DMS 273 (cell line): ENCODE measurements around the gene NEU1.
"Not testable (repeated sequence)": the region's sequence is repeated elsewhere in the genome, so short reads cannot be mapped to it uniquely, and the experiment has no call there.

Experiments used
- DNase-seq: peaks from one replicate; lab custom pipeline; 2025; ENCODE audit not compliant: unreplicated experiment; lab: John Stamatoyannopoulos, UW

Gene NEU1

GRCh38 chr6:31862344-31863235, at the start of gene NEU1:
NEU1 (minus strand) TSS chr6:31862821; CDS start chr6:31862776, 45 bp downstream.
- peak; percentile 100 for DNase-seq

DNA sequence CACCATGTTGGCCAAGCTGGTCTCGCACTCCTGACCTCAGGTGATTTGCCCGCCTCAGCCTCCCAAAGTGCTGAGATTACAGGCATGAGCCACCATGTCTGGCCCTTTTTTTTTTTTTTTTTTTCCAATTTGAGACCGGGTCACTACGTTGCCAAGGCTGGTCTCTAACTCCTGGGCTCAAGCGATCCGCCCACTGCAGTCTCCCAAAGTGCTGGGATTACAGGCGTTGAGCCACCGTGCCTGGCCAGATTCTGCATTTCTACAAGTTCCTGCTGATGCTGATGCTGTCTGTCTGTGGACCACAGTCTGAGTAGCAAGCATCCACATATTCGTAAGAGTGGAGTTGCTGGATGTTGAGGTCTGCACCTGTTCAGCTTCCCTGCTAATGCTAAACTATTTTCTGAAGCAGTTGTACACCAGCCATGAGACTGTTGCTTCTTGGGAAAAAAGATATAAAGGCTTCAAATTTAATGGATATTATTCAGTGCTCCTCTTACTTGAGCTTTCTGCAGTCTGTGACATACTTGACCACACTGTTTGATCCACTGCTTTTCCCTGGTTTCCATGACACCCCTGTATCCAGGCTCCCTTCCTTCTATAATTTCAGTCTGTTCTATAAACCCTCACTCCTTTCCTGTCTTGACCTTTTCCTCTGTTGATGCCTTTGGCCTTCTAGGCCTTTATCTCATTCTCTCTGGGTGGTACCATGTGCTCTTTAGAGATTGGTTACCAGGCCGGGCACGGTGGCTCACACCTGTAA, 49.4 kb upstream of the NEU1 start:
- DNase-seq: no peak

GRCh38 chr6:31909298-31909697, 46.7 kb upstream of the NEU1 start:
- not testable (repeated sequence) for DNase-seq

- no peak for DNase-seq
These were observed 46.2 kb upstream of the NEU1 start for GRCh38 chr6:31908791-31909190.

DNA sequence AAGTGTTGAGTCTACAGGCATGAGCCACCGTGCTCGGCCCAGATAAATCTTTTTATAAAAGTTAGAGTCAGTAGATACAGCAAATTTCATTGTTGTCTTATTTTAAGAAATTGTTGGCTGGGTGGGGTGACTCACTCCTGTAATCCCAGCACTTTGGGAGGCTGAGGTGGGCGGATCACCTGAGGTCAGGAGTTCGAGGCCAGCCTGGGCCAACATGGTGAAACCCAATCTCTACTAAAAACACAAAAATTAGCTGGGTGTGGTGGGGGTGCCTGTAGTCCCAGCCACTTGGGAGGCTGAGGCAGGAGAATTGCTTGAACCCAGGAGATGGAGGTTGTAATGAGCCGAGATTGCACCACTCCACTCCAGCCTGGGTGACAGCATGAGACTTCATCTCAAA, 45.6 kb upstream of the NEU1 start:
- not testable (repeated sequence) for DNase-seq

- DNase-seq: no peak
These were observed 44.7 kb upstream of the NEU1 start for GRCh38 chr6:31907158-31907813.

GRCh38 chr6:31906727-31907126, 44.1 kb upstream of the NEU1 start:
- DNase-seq: not testable (repeated sequence)

DNA sequence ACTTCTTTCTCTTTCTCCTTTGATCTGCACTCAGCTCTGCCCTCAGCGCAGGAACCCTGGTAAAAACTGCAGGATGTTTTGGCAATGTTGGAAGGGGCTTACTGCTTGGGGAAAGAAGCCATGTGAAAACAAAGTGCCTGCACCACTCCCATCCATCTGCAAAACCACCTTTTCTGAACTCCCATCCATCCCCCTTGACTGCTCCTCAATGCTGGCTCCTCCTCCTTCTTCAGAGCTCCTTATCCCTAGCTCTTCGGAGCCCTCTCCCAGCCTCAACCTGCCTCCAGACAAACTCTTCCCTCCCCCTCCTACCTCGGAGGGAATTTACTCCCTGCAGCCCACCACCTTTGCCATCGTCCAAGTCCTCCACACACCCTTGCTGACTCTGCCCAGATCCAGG, 43.5 kb upstream of the NEU1 start:
- no peak for DNase-seq

DNA sequence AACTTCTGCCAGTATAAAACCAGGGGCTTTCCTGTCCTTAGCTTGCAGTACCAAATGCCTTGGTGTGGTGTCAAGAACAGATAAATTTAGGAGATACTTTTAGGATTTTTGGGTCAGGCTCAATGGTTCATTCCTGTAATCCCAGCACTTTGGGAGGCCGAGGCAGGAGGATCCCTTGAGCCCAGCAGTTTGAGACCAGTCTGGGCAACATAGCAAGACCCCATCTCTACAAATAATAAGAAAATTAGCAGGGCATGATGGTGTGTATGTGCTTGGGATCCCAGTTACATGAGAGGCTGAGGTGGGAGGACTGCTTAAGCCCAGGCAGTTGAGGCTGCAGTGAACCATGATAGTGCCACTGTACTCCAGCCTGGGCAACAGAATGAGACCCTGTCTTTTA, 42.4 kb upstream of the NEU1 start:
- no peak for DNase-seq

DNA sequence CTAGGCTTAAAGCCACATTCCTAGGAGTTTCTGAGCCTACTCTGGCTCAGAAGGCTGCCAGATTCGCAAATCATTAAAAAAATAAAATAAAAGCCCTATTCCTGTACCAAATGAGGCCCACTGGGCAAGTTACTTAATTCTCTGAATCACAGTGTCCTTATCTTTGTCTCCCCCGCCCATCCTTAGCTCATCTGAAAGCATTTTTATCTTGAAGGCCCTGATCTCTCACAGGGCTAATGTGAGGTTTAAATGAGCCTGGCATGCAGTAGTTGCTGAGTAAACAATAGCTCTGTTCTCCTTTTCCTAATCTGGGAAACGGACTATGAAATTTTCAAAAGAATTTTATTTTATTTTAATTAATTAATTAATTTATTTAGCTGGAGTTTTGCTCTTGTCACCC, 41.3 kb upstream of the NEU1 start:
- DNase-seq: no peak

- DNase-seq: peak; percentile 98
These were observed 39.5 kb upstream of the NEU1 start, which contains the start of gene ZBTB12 for GRCh38 chr6:31901953-31902643. ZBTB12 (minus strand) TSS chr6:31902086; CDS start chr6:31901305, 781 bp downstream.

GRCh38 chr6:31901415-31901952, 38.9 kb upstream of the NEU1 start:
- DNase-seq: peak; percentile 78

DNA sequence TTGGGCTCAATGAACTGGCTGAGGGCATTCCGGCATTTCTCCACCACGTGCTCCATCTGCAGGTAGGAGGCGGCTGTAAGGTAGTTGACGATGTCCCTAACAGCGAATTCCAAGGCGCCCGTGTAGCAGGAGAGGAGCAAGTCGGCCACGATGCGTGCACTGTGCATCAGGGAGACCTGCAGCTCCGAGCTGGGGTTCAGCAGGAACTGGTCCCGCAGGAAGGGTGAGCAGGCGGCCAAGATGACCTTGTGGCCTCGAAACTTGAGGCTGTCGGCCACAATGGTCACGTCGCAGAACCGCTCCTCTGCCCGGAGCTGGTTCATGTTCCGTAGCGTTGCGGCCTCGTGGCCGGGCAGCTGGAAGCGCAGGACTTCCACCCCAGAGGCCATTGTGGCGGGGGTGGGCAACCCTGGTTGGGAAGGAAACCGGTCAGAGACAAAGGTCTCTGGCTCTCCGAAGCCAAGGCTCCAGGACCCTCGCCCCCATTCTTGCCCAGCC, 38.3 kb upstream of the NEU1 start:
- peak; percentile 30 for DNase-seq

- DNase-seq: no peak
These were observed 37.5 kb upstream of the NEU1 start for GRCh38 chr6:31899882-31900722.

DNA sequence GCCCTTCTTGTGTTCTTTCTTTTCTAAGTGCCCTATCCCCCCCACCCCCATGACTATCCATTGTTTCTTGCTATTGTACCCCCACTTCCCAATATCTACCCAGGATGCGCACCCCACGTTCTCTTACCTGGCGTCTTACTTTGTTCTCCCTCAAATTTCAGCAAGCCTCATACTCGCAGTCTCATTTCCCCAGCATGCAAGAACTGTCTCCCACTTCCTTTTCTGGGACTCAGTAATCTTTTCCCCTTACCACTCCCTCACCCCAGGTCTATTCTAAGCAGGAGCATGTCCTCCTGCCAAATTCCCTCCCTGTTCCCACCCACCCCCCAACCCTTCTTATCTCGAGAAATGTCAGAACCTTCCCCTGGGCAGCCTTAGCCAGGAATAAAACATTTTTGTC, 36.6 kb upstream of the NEU1 start:
- no peak for DNase-seq

DNA sequence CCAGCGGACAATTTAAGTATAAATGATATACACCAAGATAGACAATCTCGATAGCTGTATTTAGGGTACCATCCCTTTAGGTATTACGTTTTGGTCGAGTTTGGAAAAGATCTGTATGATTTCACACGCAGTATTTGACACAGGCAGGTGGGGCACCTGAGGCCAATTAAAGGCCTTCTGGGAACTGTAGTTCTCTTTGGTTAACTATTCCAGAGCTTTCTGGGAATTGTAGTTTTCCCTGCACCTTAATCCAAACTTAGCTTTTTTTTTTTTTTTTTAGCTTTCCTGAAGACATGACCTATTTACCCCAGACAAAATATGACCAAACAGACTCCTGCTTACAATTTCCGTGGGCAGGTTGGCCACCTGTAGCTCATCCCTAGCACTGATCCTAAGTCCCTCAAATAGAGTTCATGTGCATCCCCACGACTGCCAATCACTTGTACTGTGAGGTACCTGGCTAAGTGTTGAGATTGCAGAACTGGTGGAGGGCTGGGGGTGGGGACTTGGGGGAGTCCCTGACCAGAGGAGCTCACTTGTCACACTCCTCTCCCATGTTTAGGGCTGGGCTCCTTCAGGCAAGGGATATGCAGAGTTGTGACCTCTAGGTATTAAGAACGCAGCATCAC, 35.9 kb upstream of the NEU1 start:
- DNase-seq: peak; percentile 73

- DNase-seq: peak; percentile 95
These were observed 35.2 kb upstream of the NEU1 start, which contains the start of gene EHMT2 for GRCh38 chr6:31897612-31898382. EHMT2 (minus strand) TSS chr6:31897698; CDS start chr6:31897677, 21 bp downstream.
